ENCODE results near the gene KRT8. TPM values are rescaled to one million over a fixed set of nuclear protein-coding genes. Genes with fewer than 3 reads are reported as not detected.

Gene KRT8
- total RNA-seq, 2 donors from 2014 or later, result 1,663 to 1,920 TPM

- Mint-ChIP-seq H3K27me3 (ENCODE audit: insufficient read depth) (no peaks in the 10 kb centered on the region), H3K4me1 (no peaks in the 10 kb centered on the region), H3K9me3 (no peaks in the 10 kb centered on the region), H3K27ac (no peak overlapping the region), H3K36me3 (ENCODE audit: low read depth) (no peaks in the 10 kb centered on the region), H3K4me3 (no peak overlapping the region)
- H3K4me3 ChIP-seq (ENCODE audit: low read length), result no peak overlapping the region
- no peaks in the 10 kb centered on the region for H3K4me1 ChIP-seq (ENCODE audit: control insufficient read depth, insufficient read depth, low read length)
- H3K36me3 ChIP-seq (ENCODE audit: control insufficient read depth, insufficient read depth, low read length), result no peaks in the 10 kb centered on the region
- 95 to 96% methylated on average over 3 to 7 of the region's 7 CpGs for WGBS, 2 experiments (ENCODE audit: insufficient coverage in 1 of 2, insufficient read length in 1 of 2)
- no peaks in the 10 kb centered on the region for H3K27me3 ChIP-seq (ENCODE audit: control insufficient read depth, insufficient read depth, low read length, poor library complexity, severe bottlenecking)
- no peak overlapping the region for H3K27ac ChIP-seq (ENCODE audit: low read depth, low read length)
- DNase-seq, result no peak
- no peak for TF ChIP-seq CTCF (conservative IDR thresholded peaks at IDR 0.05)
- H3K9ac ChIP-seq (ENCODE audit: extremely low read depth, low read length, poor library complexity, severe bottlenecking), result no peak overlapping the region
- no peaks in the 10 kb centered on the region for H3K9me3 ChIP-seq (ENCODE audit: control insufficient read depth, low read length)
These were observed 43.4 kb downstream of the KRT8 start for GRCh38 chr12:52861511-52861910.

GRCh38 chr12:52860102-52860823 lies 44.6 kb downstream of the KRT8 start:
- Mint-ChIP-seq H3K9me3 (peaks cover 5% of the 10 kb centered on the region), H3K36me3 (ENCODE audit: low read depth) (no peaks in the 10 kb centered on the region), H3K27me3 (ENCODE audit: insufficient read depth) (peaks cover 1% of the 10 kb centered on the region), H3K27ac (no peak overlapping the region), H3K4me1 (no peaks in the 10 kb centered on the region), H3K4me3 (no peak overlapping the region)
- Histone ChIP-seq H3K27ac (ENCODE audit: low read depth, low read length) (no peak overlapping the region), H3K36me3 (ENCODE audit: control insufficient read depth, insufficient read depth, low read length) (no peaks in the 10 kb centered on the region), H3K9ac (ENCODE audit: extremely low read depth, low read length, poor library complexity, severe bottlenecking) (no peak overlapping the region), H3K9me3 (ENCODE audit: control insufficient read depth, low read length) (no peaks in the 10 kb centered on the region), H3K4me1 (ENCODE audit: control insufficient read depth, insufficient read depth, low read length) (no peaks in the 10 kb centered on the region), H3K27me3 (ENCODE audit: control insufficient read depth, insufficient read depth, low read length, poor library complexity, severe bottlenecking) (no peaks in the 10 kb centered on the region), H3K4me3 (ENCODE audit: low read length) (no peak overlapping the region)
- no peak for TF ChIP-seq CTCF (conservative IDR thresholded peaks at IDR 0.05)
- peak; percentile 47 for DNase-seq
- 95 to 96% methylated on average over 4 of the region's 6 CpGs for WGBS, 2 experiments (ENCODE audit: insufficient coverage in 1 of 2, insufficient read length in 1 of 2)

GRCh38 chr12:52857500-52857899 lies 47.4 kb downstream of the KRT8 start:
- H3K4me1 ChIP-seq (ENCODE audit: control insufficient read depth, insufficient read depth, low read length), result no peaks in the 10 kb centered on the region
- H3K27me3 Mint-ChIP-seq (ENCODE audit: insufficient read depth), result peaks cover 11% of the 10 kb centered on the region

More at GRCh38 chr12:52857500-52857899, 47.4 kb downstream of the KRT8 start:
- Mint-ChIP-seq H3K4me3 (no peak overlapping the region), H3K9me3 (peaks cover 5% of the 10 kb centered on the region), H3K27ac (no peak overlapping the region), H3K36me3 (ENCODE audit: low read depth) (no peaks in the 10 kb centered on the region), H3K4me1 (no peaks in the 10 kb centered on the region)
- H3K27me3 ChIP-seq (ENCODE audit: control insufficient read depth, insufficient read depth, low read length, poor library complexity, severe bottlenecking), result no peaks in the 10 kb centered on the region
- TF ChIP-seq CTCF (conservative IDR thresholded peaks at IDR 0.05), result no peak
- 95 to 100% methylated on average over 2 to 3 of the region's 3 CpGs for WGBS, 2 experiments (ENCODE audit: insufficient coverage in 1 of 2, insufficient read length in 1 of 2)
- no peak overlapping the region for H3K4me3 ChIP-seq (ENCODE audit: low read length)
- DNase-seq, result no peak
- no peak overlapping the region for H3K27ac ChIP-seq (ENCODE audit: low read depth, low read length)
- H3K9me3 ChIP-seq (ENCODE audit: control insufficient read depth, low read length), result no peaks in the 10 kb centered on the region
- H3K9ac ChIP-seq (ENCODE audit: extremely low read depth, low read length, poor library complexity, severe bottlenecking), result no peak overlapping the region
- no peaks in the 10 kb centered on the region for H3K36me3 ChIP-seq (ENCODE audit: control insufficient read depth, insufficient read depth, low read length)

Data from endodermal cell (in vitro differentiated cells).